Duodenal mucosa (tissue), 2 donors: ENCODE results near the gene ASPRV1.
A peak's percentile ranks its signal among the peaks of the same experiment; 100 is the strongest.

Experiments used
- H3K27ac ChIP-seq: one replicate; pipeline ENCODE4 v1.7.0; 2013; ENCODE audit warnings: low read depth, low read length
- H3K27me3 ChIP-seq, 2 donors: one replicate each; pipeline ENCODE4 v1.7.0; 2013; ENCODE audit warnings: low read length in 2 of 2, control low read depth in 1 of 2; ENCODE audit not compliant: insufficient read depth in 2 of 2, control insufficient read depth in 1 of 2
- H3K36me3 ChIP-seq, 2 donors: one replicate each; pipeline ENCODE4 v1.7.0; 2013; ENCODE audit warnings: low read length in 2 of 2, control low read depth in 1 of 2; ENCODE audit not compliant: insufficient read depth in 2 of 2, control insufficient read depth in 1 of 2
- H3K4me1 ChIP-seq, 2 donors: one replicate each; pipeline ENCODE4 v1.7.0; 2013; ENCODE audit warnings: low read length in 2 of 2, control low read depth in 1 of 2; ENCODE audit not compliant: insufficient read depth in 2 of 2, control insufficient read depth in 1 of 2
- H3K4me3 ChIP-seq, 2 donors: one replicate each; pipeline ENCODE4 v1.7.0; 2013; ENCODE audit warnings: low read length in 2 of 2, low read depth in 1 of 2
- H3K9ac ChIP-seq, 2 donors: one replicate each; pipeline ENCODE4 v1.7.0; 2013; ENCODE audit warnings: low read length in 2 of 2, low read depth in 1 of 2
- H3K9me3 ChIP-seq, 2 donors: one replicate each; pipeline ENCODE4 v1.7.0; 2013; ENCODE audit warnings: low read length in 2 of 2, control low read depth in 1 of 2; ENCODE audit not compliant: control insufficient read depth in 1 of 2

Gene ASPRV1

GRCh38 chr2:69933254-69933828 lies 28.1 kb downstream of the ASPRV1 start:
- Histone ChIP-seq H3K9me3 (no peaks in the 10 kb centered on the region), H3K27me3 (no peaks in the 10 kb centered on the region), H3K36me3 (peaks cover 19 to 39% of the 10 kb centered on the region in 2 donors), H3K27ac (peak overlapping the region; percentile 47), H3K4me1 (peaks cover 16% of the 10 kb centered on the region in 2 donors), H3K9ac (peak overlapping the region in 1 of 2 donors; percentile 37), H3K4me3 (no peak overlapping the region)

DNA sequence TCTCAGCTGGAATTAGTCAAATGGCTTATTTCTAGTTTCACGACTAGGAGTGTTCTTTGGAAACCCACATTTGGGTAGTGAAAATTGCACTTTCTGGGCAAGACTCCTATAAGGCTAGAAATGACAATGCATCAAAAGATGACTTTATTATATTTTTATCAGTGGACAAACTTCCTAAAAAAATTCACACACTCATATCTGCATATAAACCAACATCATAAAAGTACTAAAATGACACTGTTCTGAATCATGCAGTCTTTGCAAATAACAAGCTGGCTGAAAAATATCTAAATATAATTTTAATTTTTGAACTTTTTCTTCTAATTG lies 28.9 kb downstream of the ASPRV1 start:
- Histone ChIP-seq H3K27me3 (no peaks in the 10 kb centered on the region), H3K9me3 (no peaks in the 10 kb centered on the region), H3K4me3 (no peak overlapping the region), H3K27ac (no peak overlapping the region), H3K9ac (no peak overlapping the region), H3K4me1 (peaks cover 16% of the 10 kb centered on the region in 2 donors), H3K36me3 (peaks cover 17 to 32% of the 10 kb centered on the region in 2 donors)

- H3K9me3 ChIP-seq: no peaks in the 10 kb centered on the region
- H3K27me3 ChIP-seq: no peaks in the 10 kb centered on the region
- no peak overlapping the region for H3K9ac ChIP-seq
- peaks cover 22 to 31% of the 10 kb centered on the region in 2 donors for H3K36me3 ChIP-seq
- no peak overlapping the region for H3K27ac ChIP-seq
- peaks cover 16% of the 10 kb centered on the region in 2 donors for H3K4me1 ChIP-seq
- H3K4me3 ChIP-seq: no peak overlapping the region
These were observed 29.4 kb downstream of the ASPRV1 start for GRCh38 chr2:69931832-69932595.

DNA sequence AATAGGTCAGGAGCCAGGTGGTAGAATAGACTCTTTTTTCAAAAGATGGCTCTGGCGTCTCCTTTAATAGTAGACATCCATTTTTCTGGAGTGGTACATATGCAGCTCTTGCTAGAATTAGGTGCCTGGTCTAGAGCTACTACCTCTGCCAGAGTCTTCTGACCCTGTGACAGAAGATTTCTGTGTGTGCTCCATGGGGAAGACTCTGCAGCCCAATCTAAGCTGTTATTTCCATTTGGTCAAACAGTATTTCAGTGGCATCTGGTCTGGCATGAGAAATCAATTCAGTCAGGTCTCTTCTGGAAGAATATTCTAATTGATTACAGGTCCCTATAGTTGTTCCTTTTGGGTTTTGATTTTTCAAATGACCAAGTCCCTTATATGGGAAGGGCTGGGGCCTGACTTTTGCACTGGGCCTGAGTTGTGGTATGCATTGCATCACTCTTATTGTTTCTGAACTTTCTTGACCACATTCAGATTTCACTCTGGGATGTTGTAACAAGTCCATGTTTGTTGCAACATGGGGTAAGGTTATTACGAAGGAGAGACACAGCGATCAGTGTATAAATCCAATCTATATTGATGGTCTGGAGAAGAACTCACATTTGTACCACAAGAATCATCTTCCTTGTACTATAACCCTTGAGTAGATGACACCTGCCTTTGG lies 34.4 kb downstream of the ASPRV1 start:
- Histone ChIP-seq H3K36me3 (peaks cover 22 to 24% of the 10 kb centered on the region in 2 donors), H3K9me3 (no peaks in the 10 kb centered on the region), H3K27me3 (no peaks in the 10 kb centered on the region), H3K4me1 (peaks cover 0 to 5% of the 10 kb centered on the region in 2 donors), H3K4me3 (no peak overlapping the region), H3K9ac (no peak overlapping the region), H3K27ac (no peak overlapping the region)

- Histone ChIP-seq H3K4me1 (peaks cover 0 to 11% of the 10 kb centered on the region in 2 donors), H3K4me3 (no peak overlapping the region), H3K9ac (no peak overlapping the region), H3K27ac (no peak overlapping the region), H3K27me3 (no peaks in the 10 kb centered on the region), H3K9me3 (no peaks in the 10 kb centered on the region), H3K36me3 (peaks cover 44 to 46% of the 10 kb centered on the region in 2 donors)
These were observed 38.3 kb downstream of the ASPRV1 start for GRCh38 chr2:69923116-69923515.

GRCh38 chr2:69918401-69918800 lies 43.0 kb downstream of the ASPRV1 start:
- H3K4me3 ChIP-seq: no peak overlapping the region
- no peaks in the 10 kb centered on the region for H3K27me3 ChIP-seq
- peaks cover 38 to 40% of the 10 kb centered on the region in 2 donors for H3K36me3 ChIP-seq
- H3K9ac ChIP-seq: peak overlapping the region in 1 of 2 donors; percentile 34
- H3K9me3 ChIP-seq: no peaks in the 10 kb centered on the region
- peaks cover 15 to 23% of the 10 kb centered on the region in 2 donors for H3K4me1 ChIP-seq
- no peak overlapping the region for H3K27ac ChIP-seq

GRCh38 chr2:69917852-69918251 lies 43.6 kb downstream of the ASPRV1 start:
- Histone ChIP-seq H3K9ac (peak overlapping the region; percentile 1 to 34), H3K4me1 (peaks cover 15 to 19% of the 10 kb centered on the region in 2 donors), H3K9me3 (no peaks in the 10 kb centered on the region), H3K27me3 (no peaks in the 10 kb centered on the region), H3K36me3 (peaks cover 33 to 35% of the 10 kb centered on the region in 2 donors), H3K4me3 (peak overlapping the region in 1 of 2 donors; percentile 18), H3K27ac (peak overlapping the region; percentile 5)

DNA sequence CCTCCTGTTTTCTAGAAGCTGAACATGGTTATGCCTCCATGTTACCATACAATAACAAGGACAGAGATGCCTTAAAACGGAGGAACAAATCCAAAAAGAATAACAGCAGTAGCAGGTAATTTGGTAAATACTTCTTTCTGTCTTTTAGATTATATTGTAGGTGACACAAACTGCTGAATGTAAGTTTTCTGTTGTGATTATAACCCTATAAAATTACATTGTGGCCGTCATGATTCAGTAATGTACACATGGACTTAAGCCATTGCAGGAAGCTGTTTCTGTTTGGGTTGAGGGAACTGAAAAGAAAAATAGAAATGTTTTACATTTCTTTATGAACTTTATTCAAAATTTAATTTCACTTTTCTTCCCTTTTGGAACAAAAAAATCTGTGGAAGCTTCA lies 45.3 kb downstream of the ASPRV1 start:
- Histone ChIP-seq H3K27me3 (no peaks in the 10 kb centered on the region), H3K4me3 (peak overlapping the region; percentile 67 to 80), H3K9ac (peak overlapping the region; percentile 59 to 93), H3K36me3 (peaks cover 21 to 26% of the 10 kb centered on the region in 2 donors), H3K9me3 (no peaks in the 10 kb centered on the region), H3K4me1 (peaks cover 15 to 19% of the 10 kb centered on the region in 2 donors), H3K27ac (peak overlapping the region; percentile 51)

DNA sequence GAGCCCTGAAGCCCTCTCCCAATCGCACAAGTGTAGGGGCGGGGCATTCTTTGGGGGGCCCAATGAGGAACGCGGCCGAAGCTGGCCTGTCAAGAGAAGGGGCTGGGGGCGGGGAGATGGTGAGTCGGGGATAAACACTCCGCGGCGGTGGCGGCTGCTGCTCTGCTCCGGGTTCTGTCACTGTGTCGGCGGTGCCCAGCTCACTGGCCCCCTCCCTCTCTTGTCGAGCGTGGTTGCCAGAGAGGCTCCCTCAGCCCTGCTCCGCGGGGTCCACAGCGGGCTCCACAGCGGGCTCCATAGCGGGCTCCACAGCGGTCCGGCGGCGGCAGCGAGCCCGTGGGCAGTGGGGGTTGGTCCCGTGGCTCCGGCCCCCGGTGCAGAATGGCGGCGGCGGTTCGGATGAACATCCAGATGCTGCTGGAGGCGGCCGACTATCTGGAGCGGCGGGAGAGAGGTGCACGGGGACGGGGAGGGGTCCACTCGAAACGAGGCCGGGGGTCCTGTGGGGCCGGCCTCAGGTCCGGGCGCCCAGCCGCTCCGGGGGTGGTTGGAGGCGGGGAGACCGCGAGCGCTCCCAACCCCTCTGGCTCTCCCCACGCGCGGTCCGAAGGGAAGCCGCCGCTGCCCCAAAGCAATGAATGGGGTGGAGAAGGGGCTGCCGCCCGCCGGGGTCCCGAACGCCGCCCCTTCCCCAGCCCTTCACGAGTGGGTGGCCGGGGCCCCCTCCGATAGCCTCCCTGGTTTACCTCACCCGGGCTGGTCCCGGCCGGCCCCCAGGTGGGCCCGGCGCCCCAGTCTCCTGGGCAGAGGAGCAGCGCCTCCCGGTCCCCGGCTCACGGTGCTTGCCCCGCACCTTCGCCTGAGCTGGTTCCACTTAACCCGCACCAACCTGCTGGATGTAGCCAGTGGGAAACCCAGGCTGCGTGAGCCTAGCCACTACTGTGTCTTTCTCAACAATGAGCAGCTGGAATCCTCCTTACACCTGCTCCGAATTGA lies 46.2 kb downstream of the ASPRV1 start, which contains the start of gene MXD1:
Gene MXD1 (plus strand): TSS at position 160 of the 996 bp plus-strand sequence. CDS start 222 bp downstream, at position 382.
- H3K9ac ChIP-seq: peak within 1 kb of the TSS; percentile 93 to 96
- H3K27ac ChIP-seq: peak within 1 kb of the TSS; percentile 99
- H3K36me3 ChIP-seq: peaks cover 13 to 25% of the 10 kb centered on the region in 2 donors
- peaks cover 15% of the 10 kb centered on the region in 2 donors for H3K4me1 ChIP-seq
- H3K9me3 ChIP-seq: no peaks in the 10 kb centered on the region
- H3K4me3 ChIP-seq: peak within 1 kb of the TSS; percentile 76 to 80
- H3K27me3 ChIP-seq: no peaks in the 10 kb centered on the region
